ENCODE data around the gene CYFIP2. TPM values are rescaled to one million over a fixed set of nuclear protein-coding genes. Genes with fewer than 3 reads are reported as not detected.
A peak's percentile ranks its signal among the peaks of the same experiment; 100 is the strongest.

The CYFIP2 gene
- total RNA-seq, 1 donor from 2014 or later: 96.8 TPM

- TF ChIP-seq CTCF (IDR thresholded peaks at IDR 0.05; ENCODE audit: insufficient read depth, low read depth, low read length) (no peak), EZH2 (IDR thresholded peaks at IDR 0.05; ENCODE audit: insufficient read depth, low read length) (no peak)
- H3K36me3 ChIP-seq (ENCODE audit: insufficient read depth, low read length): no peaks in the 10 kb centered on the region
- H3K27me3 ChIP-seq (ENCODE audit: insufficient read depth, low read length): no peaks in the 10 kb centered on the region
- FAIRE-seq (no peak), DNase-seq (ENCODE audit: low read depth) (no peak)
- no peak overlapping the region for H3K27ac ChIP-seq (ENCODE audit: low read depth, low read length)
- no peak overlapping the region for H3K4me3 ChIP-seq (ENCODE audit: insufficient read depth, low read depth, low read length)
- Mint-ChIP-seq H3K4me3 (ENCODE audit: unreplicated experiment) (no peak overlapping the region), H3K9me3 (ENCODE audit: unreplicated experiment) (no peaks in the 10 kb centered on the region), H3K36me3 (ENCODE audit: low read depth, unreplicated experiment) (no peaks in the 10 kb centered on the region), H3K27ac (ENCODE audit: unreplicated experiment) (peak overlapping the region; percentile 30), H3K4me1 (ENCODE audit: low read depth, unreplicated experiment) (peaks cover 21% of the 10 kb centered on the region), H3K27me3 (ENCODE audit: low read depth, unreplicated experiment) (no peaks in the 10 kb centered on the region)
- no peaks in the 10 kb centered on the region for H4K20me1 ChIP-seq (ENCODE audit: insufficient read depth, low read length)
- no peak overlapping the region for H2AFZ ChIP-seq (ENCODE audit: low read depth, low read length)
- H3K79me2 ChIP-seq (ENCODE audit: insufficient read depth, low read length): no peaks in the 10 kb centered on the region
- no peak overlapping the region for H3K9ac ChIP-seq (ENCODE audit: low read length)
- H3K4me1 ChIP-seq (ENCODE audit: insufficient read depth, low read length): peaks cover 7% of the 10 kb centered on the region
- H3K4me2 ChIP-seq (ENCODE audit: low read length): no peak overlapping the region
- no peaks in the 10 kb centered on the region for H3K9me3 ChIP-seq (ENCODE audit: insufficient read depth, low read depth, low read length)
Observed at GRCh38 chr5:157221959-157222358, 44.0 kb upstream of the CYFIP2 start.

DNA sequence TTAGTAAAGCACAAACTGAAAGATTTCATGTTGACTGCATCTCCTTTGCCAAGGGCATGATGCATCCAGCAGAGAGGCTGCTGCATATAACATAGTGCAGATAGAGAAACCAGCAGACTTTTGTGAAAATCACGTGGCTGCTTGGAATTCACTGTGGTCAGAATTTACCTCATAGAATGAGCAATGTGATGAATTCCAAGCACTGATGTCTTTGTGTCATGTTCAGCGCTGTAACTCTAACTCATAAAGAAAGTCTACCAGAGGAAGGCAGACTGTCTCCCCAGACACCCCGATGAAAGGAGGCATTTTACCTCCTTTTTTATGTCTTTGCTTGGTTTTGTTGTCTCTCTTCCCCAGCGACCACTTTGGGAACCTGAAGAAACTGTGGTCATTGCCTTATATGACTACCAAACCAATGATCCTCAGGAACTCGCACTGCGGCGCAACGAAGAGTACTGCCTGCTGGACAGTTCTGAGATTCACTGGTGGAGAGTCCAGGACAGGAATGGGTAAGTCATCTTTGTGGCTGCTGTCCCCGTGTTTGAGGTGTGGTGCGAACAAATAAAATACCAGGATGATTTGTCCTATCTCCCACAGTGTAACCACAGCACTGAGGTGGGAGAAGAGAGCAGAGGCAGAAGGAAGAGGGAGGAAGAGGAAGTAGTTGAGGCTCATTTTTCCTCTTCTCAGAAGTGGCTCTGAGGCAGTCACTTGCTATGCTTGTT, 43.3 kb upstream of the CYFIP2 start:
- H3K36me3 Mint-ChIP-seq (ENCODE audit: low read depth, unreplicated experiment): no peaks in the 10 kb centered on the region
- peaks cover 7% of the 10 kb centered on the region for H3K4me1 ChIP-seq (ENCODE audit: insufficient read depth, low read length)
- peaks cover 19% of the 10 kb centered on the region for H3K4me1 Mint-ChIP-seq (ENCODE audit: low read depth, unreplicated experiment)
- H3K27ac ChIP-seq (ENCODE audit: low read depth, low read length): peak overlapping the region; percentile 33
- DNase-seq (ENCODE audit: low read depth): peak; percentile 76
- peak overlapping the region; percentile 97 for H3K27ac Mint-ChIP-seq (ENCODE audit: unreplicated experiment)
- H3K79me2 ChIP-seq (ENCODE audit: insufficient read depth, low read length): no peaks in the 10 kb centered on the region
- H3K9ac ChIP-seq (ENCODE audit: low read length): peak overlapping the region; percentile 7
- TF ChIP-seq CTCF (IDR thresholded peaks at IDR 0.05; ENCODE audit: insufficient read depth, low read depth, low read length) (no peak), EZH2 (IDR thresholded peaks at IDR 0.05; ENCODE audit: insufficient read depth, low read length) (no peak)
- H3K27me3 Mint-ChIP-seq (ENCODE audit: low read depth, unreplicated experiment): no peaks in the 10 kb centered on the region
- H3K27me3 ChIP-seq (ENCODE audit: insufficient read depth, low read length): no peaks in the 10 kb centered on the region
- peak overlapping the region; percentile 21 for H3K4me3 Mint-ChIP-seq (ENCODE audit: unreplicated experiment)
- no peak overlapping the region for H3K4me3 ChIP-seq (ENCODE audit: insufficient read depth, low read depth, low read length)
- H2AFZ ChIP-seq (ENCODE audit: low read depth, low read length): no peak overlapping the region
- H3K9me3 Mint-ChIP-seq (ENCODE audit: unreplicated experiment): no peaks in the 10 kb centered on the region
- FAIRE-seq: peak; percentile 80
- no peaks in the 10 kb centered on the region for H3K9me3 ChIP-seq (ENCODE audit: insufficient read depth, low read depth, low read length)
- H3K36me3 ChIP-seq (ENCODE audit: insufficient read depth, low read length): no peaks in the 10 kb centered on the region
- peak overlapping the region; percentile 55 for H3K4me2 ChIP-seq (ENCODE audit: low read length)
- no peaks in the 10 kb centered on the region for H4K20me1 ChIP-seq (ENCODE audit: insufficient read depth, low read length)
